IPS-18a (cell line): Measurements from ENCODE around the gene MEAF6.

ENCODE experiments used
- H3K27ac ChIP-seq: one replicate; pipeline ENCODE4 v1.5.1; 2013; ENCODE audit warnings: low read length
- H3K27me3 ChIP-seq: one replicate; pipeline ENCODE4 v1.6.1; 2013; ENCODE audit warnings: mild to moderate bottlenecking, low read length; ENCODE audit not compliant: control insufficient read depth, insufficient read depth
- H3K36me3 ChIP-seq: one replicate; pipeline ENCODE4 v1.6.1; 2013; ENCODE audit warnings: low read depth, low read length; ENCODE audit not compliant: control insufficient read depth
- H3K4me1 ChIP-seq: one replicate; pipeline ENCODE4 v1.6.1; 2013; ENCODE audit warnings: low read depth, low read length; ENCODE audit not compliant: control insufficient read depth
- H3K4me3 ChIP-seq: one replicate; pipeline ENCODE4 v1.5.1; 2013; ENCODE audit warnings: low read length
- H3K9ac ChIP-seq: one replicate; pipeline ENCODE4 v1.6.1; 2013; ENCODE audit warnings: mild to moderate bottlenecking, low read length, moderate library complexity
- H3K9me3 ChIP-seq: one replicate; pipeline ENCODE4 v1.6.1; 2013; ENCODE audit warnings: low read depth, low read length; ENCODE audit not compliant: control insufficient read depth

Gene MEAF6

DNA sequence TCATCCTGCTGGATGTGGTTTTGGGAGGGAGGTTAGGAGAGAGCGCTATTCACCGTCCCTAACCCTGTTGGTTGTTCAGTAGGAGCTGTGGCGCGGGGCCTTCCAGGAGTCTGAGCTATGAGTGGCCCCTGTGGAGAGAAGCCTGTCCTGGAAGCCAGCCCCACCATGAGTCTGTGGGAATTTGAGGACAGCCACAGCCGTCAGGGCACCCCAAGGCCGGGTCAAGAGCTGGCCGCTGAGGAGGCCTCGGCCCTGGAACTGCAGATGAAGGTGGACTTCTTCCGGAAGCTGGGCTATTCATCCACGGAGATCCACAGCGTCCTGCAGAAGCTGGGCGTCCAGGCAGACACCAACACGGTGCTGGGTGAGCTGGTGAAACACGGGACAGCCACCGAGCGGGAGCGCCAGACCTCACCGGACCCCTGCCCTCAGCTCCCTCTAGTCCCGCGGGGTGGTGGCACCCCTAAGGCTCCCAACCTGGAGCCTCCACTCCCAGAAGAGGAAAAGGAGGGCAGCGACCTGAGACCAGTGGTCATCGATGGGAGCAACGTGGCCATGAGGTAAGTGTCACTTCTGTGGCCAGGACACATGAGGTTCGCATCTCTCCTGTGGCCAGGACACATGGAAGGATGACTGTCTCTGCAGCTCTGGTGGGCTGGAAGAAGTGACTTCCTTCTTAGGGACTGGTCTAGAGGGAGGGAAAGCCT, 39.0 kb downstream of the MEAF6 start:
- no peak overlapping the region for H3K27ac ChIP-seq

DNA sequence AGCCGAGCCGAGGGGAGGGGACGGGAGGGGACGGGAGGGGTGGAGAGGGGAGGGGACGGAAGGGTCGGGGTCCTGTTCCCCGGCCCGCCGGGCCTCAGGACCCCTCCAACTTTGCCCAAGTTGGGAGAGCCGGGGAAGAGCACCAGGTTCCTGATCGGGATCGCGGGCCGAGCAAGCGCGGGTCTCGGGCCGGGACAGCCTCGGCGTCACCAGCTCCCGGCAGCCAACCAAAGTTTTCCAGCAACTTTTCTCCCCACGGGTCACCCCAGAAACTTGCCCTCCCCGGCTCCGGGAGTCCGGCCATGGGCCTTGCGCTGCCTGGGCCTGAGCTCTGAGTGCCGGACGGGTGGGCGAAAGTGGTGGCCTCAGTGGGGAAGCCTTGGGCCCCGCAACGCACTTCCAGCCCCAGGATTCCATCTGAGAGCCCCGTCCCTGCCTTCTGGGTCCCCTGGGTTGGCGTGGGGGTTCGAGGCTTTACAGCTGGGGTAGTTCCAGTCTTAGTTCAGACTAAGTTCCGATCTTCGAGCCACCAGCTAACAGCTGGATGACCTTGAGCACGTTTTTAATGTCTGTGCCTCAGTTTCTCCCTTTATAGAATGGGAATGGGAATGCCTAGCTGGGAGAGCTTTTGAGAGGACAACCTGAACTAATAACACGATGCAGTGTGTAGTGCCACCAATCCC, 39.7 kb downstream of the MEAF6 start:
- H3K27me3 ChIP-seq: peaks cover 18% of the 10 kb centered on the region
- H3K9me3 ChIP-seq: no peaks in the 10 kb centered on the region
- peak overlapping the region; percentile 65 for H3K9ac ChIP-seq
- H3K4me1 ChIP-seq: peaks cover 35% of the 10 kb centered on the region
- H3K27ac ChIP-seq: no peak overlapping the region
- H3K4me3 ChIP-seq: peak overlapping the region; percentile 74
- peaks cover 3% of the 10 kb centered on the region for H3K36me3 ChIP-seq

More for the DNA sequence above, 39.0 kb downstream of the MEAF6 start:
- Histone ChIP-seq H3K27me3 (peaks cover 18% of the 10 kb centered on the region), H3K4me3 (peak overlapping the region; percentile 74), H3K9ac (no peak overlapping the region), H3K4me1 (peaks cover 35% of the 10 kb centered on the region), H3K36me3 (peaks cover 9% of the 10 kb centered on the region), H3K9me3 (no peaks in the 10 kb centered on the region)

- H3K27ac ChIP-seq: no peak within 1 kb of the TSS
- H3K36me3 ChIP-seq: peaks cover 3% of the 10 kb centered on the region
- H3K9ac ChIP-seq: peak within 1 kb of the TSS; percentile 65
- H3K4me1 ChIP-seq: peaks cover 35% of the 10 kb centered on the region
- no peaks in the 10 kb centered on the region for H3K9me3 ChIP-seq
- peaks cover 18% of the 10 kb centered on the region for H3K27me3 ChIP-seq
- peak within 1 kb of the TSS; percentile 74 for H3K4me3 ChIP-seq
Measured at GRCh38 chr1:37474046-37474696, 40.4 kb downstream of the MEAF6 start, which contains the start of gene ZC3H12A. TSS of gene ZC3H12A (plus strand) at chr1:37474580. CDS start at chr1:37475497, 917 bp downstream.

GRCh38 chr1:37473431-37474045, 41.0 kb downstream of the MEAF6 start:
- H3K9ac ChIP-seq: no peak overlapping the region
- no peaks in the 10 kb centered on the region for H3K9me3 ChIP-seq
- peaks cover 3% of the 10 kb centered on the region for H3K36me3 ChIP-seq
- peaks cover 18% of the 10 kb centered on the region for H3K27me3 ChIP-seq
- peak overlapping the region; percentile 74 for H3K4me3 ChIP-seq
- H3K27ac ChIP-seq: no peak overlapping the region
- peaks cover 35% of the 10 kb centered on the region for H3K4me1 ChIP-seq

- H3K27me3 ChIP-seq: peaks cover 18% of the 10 kb centered on the region
- H3K27ac ChIP-seq: no peak overlapping the region
- peaks cover 3% of the 10 kb centered on the region for H3K36me3 ChIP-seq
- H3K4me3 ChIP-seq: no peak overlapping the region
- no peaks in the 10 kb centered on the region for H3K9me3 ChIP-seq
- peaks cover 32% of the 10 kb centered on the region for H3K4me1 ChIP-seq
- H3K9ac ChIP-seq: no peak overlapping the region
Measured at GRCh38 chr1:37472994-37473393, 41.6 kb downstream of the MEAF6 start.

DNA sequence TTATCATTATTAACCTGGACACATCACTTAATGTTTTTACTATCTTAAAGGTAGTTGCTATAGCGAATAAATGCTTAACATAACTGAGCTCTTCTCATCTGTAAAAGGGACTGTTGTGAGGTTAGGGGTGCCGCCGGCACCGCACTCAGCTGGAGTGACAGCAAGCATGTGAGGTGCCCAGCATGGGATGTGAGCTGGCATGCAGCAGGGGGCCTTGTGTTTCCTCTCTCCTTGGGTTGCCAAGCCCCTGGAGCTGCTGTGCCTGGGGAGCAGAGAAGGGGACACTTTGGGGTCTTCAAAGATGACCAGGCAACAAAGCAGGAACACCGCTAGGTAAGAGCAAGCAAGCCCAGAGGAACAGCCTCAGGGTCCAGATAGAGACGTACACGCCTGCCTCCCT, 42.3 kb downstream of the MEAF6 start:
- no peaks in the 10 kb centered on the region for H3K9me3 ChIP-seq
- H3K4me3 ChIP-seq: no peak overlapping the region
- H3K36me3 ChIP-seq: peaks cover 3% of the 10 kb centered on the region
- no peak overlapping the region for H3K27ac ChIP-seq
- H3K4me1 ChIP-seq: peaks cover 25% of the 10 kb centered on the region
- no peak overlapping the region for H3K9ac ChIP-seq
- peaks cover 18% of the 10 kb centered on the region for H3K27me3 ChIP-seq

GRCh38 chr1:37471345-37472231, 43.0 kb downstream of the MEAF6 start:
- peaks cover 19% of the 10 kb centered on the region for H3K4me1 ChIP-seq
- H3K27ac ChIP-seq: no peak overlapping the region
- no peak overlapping the region for H3K4me3 ChIP-seq
- H3K9me3 ChIP-seq: no peaks in the 10 kb centered on the region
- no peak overlapping the region for H3K9ac ChIP-seq
- peaks cover 18% of the 10 kb centered on the region for H3K27me3 ChIP-seq
- peaks cover 3% of the 10 kb centered on the region for H3K36me3 ChIP-seq

GRCh38 chr1:37469386-37469785, 45.2 kb downstream of the MEAF6 start:
- H3K4me3 ChIP-seq: no peak overlapping the region
- peaks cover 11% of the 10 kb centered on the region for H3K4me1 ChIP-seq
- H3K9ac ChIP-seq: no peak overlapping the region
- H3K9me3 ChIP-seq: no peaks in the 10 kb centered on the region
- H3K36me3 ChIP-seq: no peaks in the 10 kb centered on the region
- no peak overlapping the region for H3K27ac ChIP-seq
- peaks cover 18% of the 10 kb centered on the region for H3K27me3 ChIP-seq

GRCh38 chr1:37468037-37468436, 46.5 kb downstream of the MEAF6 start:
- Histone ChIP-seq H3K27me3 (peaks cover 7% of the 10 kb centered on the region), H3K36me3 (no peaks in the 10 kb centered on the region), H3K4me1 (peaks cover 4% of the 10 kb centered on the region), H3K9me3 (no peaks in the 10 kb centered on the region), H3K4me3 (no peak overlapping the region), H3K9ac (no peak overlapping the region), H3K27ac (no peak overlapping the region)

GRCh38 chr1:37465593-37466517, 48.7 kb downstream of the MEAF6 start:
- H3K9ac ChIP-seq: no peak overlapping the region
- H3K27me3 ChIP-seq: no peaks in the 10 kb centered on the region
- no peak overlapping the region for H3K27ac ChIP-seq
- no peaks in the 10 kb centered on the region for H3K36me3 ChIP-seq
- no peaks in the 10 kb centered on the region for H3K9me3 ChIP-seq
- no peaks in the 10 kb centered on the region for H3K4me1 ChIP-seq
- no peak overlapping the region for H3K4me3 ChIP-seq
